H9 (cell line): ENCODE measurements around the gene UNC50. TPM values are rescaled to one million over a fixed set of nuclear protein-coding genes. Genes with fewer than 3 reads are reported as not detected.

Experiments used
- DNase-seq: peaks from one replicate; pipeline ENCODE4 v3.0.0-alpha.2; 2017
- H2AFZ ChIP-seq: one replicate; pipeline ENCODE4 v1.6.1; 2013; ENCODE audit warnings: mild to moderate bottlenecking, low read length, control low read depth, moderate library complexity
- H2AK5ac ChIP-seq: 2 replicates; pipeline ENCODE4 v1.6.1; 2013; ENCODE audit warnings: low read length, control low read depth, mixed read lengths; ENCODE audit not compliant: insufficient read length
- H2BK120ac ChIP-seq: one replicate; pipeline ENCODE4 v1.6.1; 2013; ENCODE audit warnings: low read depth, mild to moderate bottlenecking, low read length, control low read depth, inconsistent platforms; ENCODE audit not compliant: poor library complexity, severe bottlenecking
- H2BK12ac ChIP-seq: 2 replicates; pipeline ENCODE4 v1.6.1; 2013; ENCODE audit warnings: low read length, control low read depth, mixed read lengths, low read depth; ENCODE audit not compliant: insufficient read length
- H2BK15ac ChIP-seq: 2 replicates; pipeline ENCODE4 v1.6.1; 2013; ENCODE audit warnings: low read depth, low read length, control low read depth
- H2BK20ac ChIP-seq: one replicate; pipeline ENCODE4 v1.6.1; 2013; ENCODE audit warnings: low read depth, mild to moderate bottlenecking, low read length, control low read depth, inconsistent platforms; ENCODE audit not compliant: poor library complexity, severe bottlenecking
- H2BK5ac ChIP-seq: 2 replicates; pipeline ENCODE4 v1.6.1; 2013; ENCODE audit warnings: low read length, control low read depth, mixed read lengths; ENCODE audit not compliant: insufficient read length
- H3K14ac ChIP-seq: 2 replicates; pipeline ENCODE4 v1.6.1; 2013; ENCODE audit warnings: low read length, control low read depth; ENCODE audit not compliant: insufficient read depth
- H3K18ac ChIP-seq: 2 replicates; pipeline ENCODE4 v1.6.1; 2013; ENCODE audit warnings: low read depth, mild to moderate bottlenecking, mixed read lengths, low read length, control low read depth; ENCODE audit not compliant: insufficient read length
- H3K23ac ChIP-seq: 2 replicates; pipeline ENCODE4 v1.6.1; 2013; ENCODE audit warnings: low read length, control low read depth, mixed read lengths, low read depth; ENCODE audit not compliant: insufficient read length
- H3K23me2 ChIP-seq: 2 replicates; pipeline ENCODE4 v1.6.1; 2013; ENCODE audit warnings: low read depth, mild to moderate bottlenecking, mixed read lengths, low read length, control low read depth; ENCODE audit not compliant: insufficient read length, poor library complexity, severe bottlenecking
- H3K27ac ChIP-seq: 2 replicates; pipeline ENCODE4 v1.5.1; 2013; ENCODE audit warnings: low read length, control low read depth, mixed read lengths, low read depth; ENCODE audit not compliant: insufficient read length
- H3K27me3 ChIP-seq: 2 replicates; pipeline ENCODE4 v1.6.1; 2013; ENCODE audit warnings: low read length, control low read depth, inconsistent platforms; ENCODE audit not compliant: insufficient read depth
- H3K4ac ChIP-seq: 2 replicates; pipeline ENCODE4 v1.6.1; 2013; ENCODE audit warnings: low read depth, mild to moderate bottlenecking, control low read depth, inconsistent platforms, low read length, moderate library complexity
- H3K4me1 ChIP-seq: 2 replicates; pipeline ENCODE4 v1.6.1; 2013; ENCODE audit warnings: low read length, control low read depth, inconsistent platforms; ENCODE audit not compliant: insufficient read depth
- H3K4me2 ChIP-seq: 2 replicates; pipeline ENCODE4 v1.6.1; 2013; ENCODE audit warnings: low read length, control low read depth, mixed read lengths; ENCODE audit not compliant: insufficient read length, insufficient read depth
- H3K56ac ChIP-seq: 2 replicates; pipeline ENCODE4 v1.6.1; 2013; ENCODE audit warnings: low read depth, mild to moderate bottlenecking, mixed read lengths, low read length, control low read depth; ENCODE audit not compliant: insufficient read length
- H3K79me1 ChIP-seq: 2 replicates; pipeline ENCODE4 v1.6.1; 2013; ENCODE audit warnings: low read depth, mild to moderate bottlenecking, moderate library complexity, low read length, control low read depth, inconsistent platforms; ENCODE audit not compliant: insufficient read depth, poor library complexity, severe bottlenecking
- H3K79me2 ChIP-seq: 2 replicates; pipeline ENCODE4 v1.6.1; 2013; ENCODE audit warnings: low read length, control low read depth, inconsistent platforms; ENCODE audit not compliant: insufficient read depth
- H3K9ac ChIP-seq: 2 replicates; pipeline ENCODE4 v1.6.1; 2013; ENCODE audit warnings: low read length, control low read depth, mixed read lengths; ENCODE audit not compliant: insufficient read length; ENCODE audit errors: extremely low read depth
- H3K9me3 ChIP-seq: one replicate; pipeline ENCODE4 v1.6.1; 2013; ENCODE audit warnings: low read depth, low read length, inconsistent platforms; ENCODE audit not compliant: control insufficient read depth
- H3T11ph ChIP-seq: one replicate; pipeline ENCODE4 v1.6.1; 2013; ENCODE audit warnings: mild to moderate bottlenecking, low read length, control low read depth, inconsistent platforms
- H4K20me1 ChIP-seq: one replicate; pipeline ENCODE4 v1.6.1; 2013; ENCODE audit not compliant: control insufficient read depth, insufficient read length, insufficient read depth
- H4K5ac ChIP-seq: 2 replicates; pipeline ENCODE4 v1.6.1; 2013; ENCODE audit warnings: low read depth, mild to moderate bottlenecking, mixed read lengths, low read length, control low read depth; ENCODE audit not compliant: insufficient read length
- H4K8ac ChIP-seq: replicated peaks from 2 replicates; pipeline ENCODE4 v1.6.1; 2013; ENCODE audit warnings: low read length, control low read depth, mixed read lengths, low read depth; ENCODE audit not compliant: insufficient read length
- H4K91ac ChIP-seq: 2 replicates; pipeline ENCODE4 v1.6.1; 2013; ENCODE audit warnings: low read depth, mild to moderate bottlenecking, moderate library complexity, mixed read lengths, low read length, control low read depth; ENCODE audit not compliant: insufficient read length
- H3K27ac Mint-ChIP-seq, 3 experiments: 2 replicates in 2 of 3; 3 replicates in 1 of 3; pipeline ENCODE4 v1.8.0; 2020 to 2021; ENCODE audit warnings: mixed read lengths in 3 of 3, mild to moderate bottlenecking in 1 of 3, moderate library complexity in 1 of 3
- H3K27me3 Mint-ChIP-seq: 2 replicates; pipeline ENCODE4 v1.8.0; 2021; ENCODE audit warnings: low read depth, mild to moderate bottlenecking, moderate library complexity, mixed read lengths
- H3K36me3 Mint-ChIP-seq, 3 experiments: 2 replicates in 2 of 3; 3 replicates in 1 of 3; pipeline ENCODE4 v1.8.0; 2020 to 2021; ENCODE audit warnings: low read depth in 3 of 3, mixed read lengths in 3 of 3; ENCODE audit not compliant: insufficient read depth in 1 of 3
- H3K4me1 Mint-ChIP-seq, 2 experiments: 2 replicates each; pipeline ENCODE4 v1.8.0; 2020; ENCODE audit warnings: mixed read lengths in 2 of 2
- H3K4me3 Mint-ChIP-seq, 2 experiments: 2 replicates in 1 of 2; 3 replicates in 1 of 2; pipeline ENCODE4 v1.8.0; 2020 to 2021; ENCODE audit warnings: mild to moderate bottlenecking in 2 of 2, mixed read lengths in 2 of 2, moderate library complexity in 1 of 2
- H3K9me3 Mint-ChIP-seq, 2 experiments: 2 replicates in 1 of 2; 3 replicates in 1 of 2; pipeline ENCODE4 v1.8.0; 2020; ENCODE audit warnings: mild to moderate bottlenecking in 2 of 2, mixed read lengths in 2 of 2, moderate library complexity in 1 of 2
- CTCF ChIP-seq: fragments of 200-600 bp; sonication (generic); conservative IDR thresholded peaks from 3 replicates; pipeline ENCODE4 v1.8.0; 2021; ENCODE audit warnings: antibody characterized with exemption, mild to moderate bottlenecking
- WGBS: extraction: QIAGEN DNeasy Blood & Tissue Kit; methylation state at CpG from one replicate; pipeline ENCODE4 v1.1.7; 2013; ENCODE audit warnings: missing lambda C conversion rate, low lambda C conversion rate, mixed read lengths; ENCODE audit not compliant: insufficient read length; ENCODE audit errors: extremely low coverage; 5-methylcytosine and 5-hydroxymethylcytosine counted together
- total RNA-seq: library from RNA; stranded (reverse); gene quantifications from 2 replicates; pipeline ENCODE4 v1.2.1, GENCODE V29; 2021

The UNC50 gene
- total RNA-seq, 1 experiment from 2014 or later: 35.4 TPM

DNA sequence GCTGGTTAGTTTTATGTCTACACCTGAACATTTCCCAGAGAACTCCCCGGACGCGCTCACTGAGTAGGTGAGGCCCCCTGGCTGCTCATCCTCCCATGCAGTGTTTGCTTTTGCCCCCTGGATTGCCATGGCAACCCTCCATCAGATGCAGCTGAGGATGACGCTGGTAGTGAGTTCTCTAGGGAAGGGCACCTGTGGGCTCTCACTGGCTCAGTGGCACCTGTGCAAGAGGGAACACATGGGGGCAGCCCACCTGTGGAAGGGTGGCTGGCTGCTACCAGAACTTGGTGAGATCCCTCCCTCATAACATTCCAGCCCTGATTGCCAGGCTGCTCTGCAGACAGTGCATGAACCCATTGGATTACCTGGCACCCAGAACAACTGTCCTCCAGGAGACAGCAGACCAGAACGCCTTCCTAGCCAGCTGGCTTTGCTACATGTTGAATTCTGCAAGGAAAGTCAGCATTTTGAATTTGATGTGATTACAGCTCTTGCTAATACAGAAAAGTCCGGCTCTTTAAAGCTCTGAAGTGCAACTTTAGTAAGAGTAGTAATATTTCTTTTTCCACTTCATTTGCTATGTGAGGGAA is 21.7 kb upstream of the UNC50 start:
- H3K9me3 Mint-ChIP-seq: no peaks in the 10 kb centered on the region
- H2BK5ac ChIP-seq: no peak overlapping the region
- no peaks in the 10 kb centered on the region for H3K23me2 ChIP-seq
- no peak overlapping the region for H3K14ac ChIP-seq
- H4K20me1 ChIP-seq: no peaks in the 10 kb centered on the region
- no peak overlapping the region for H2BK20ac ChIP-seq
- no peaks in the 10 kb centered on the region for H3K79me2 ChIP-seq
- no peak for DNase-seq
- H3K27me3 Mint-ChIP-seq: no peaks in the 10 kb centered on the region
- no peaks in the 10 kb centered on the region for H3K79me1 ChIP-seq
- no peak overlapping the region for H3K56ac ChIP-seq
- no peaks in the 10 kb centered on the region for H3K4me1 Mint-ChIP-seq
- no peak overlapping the region for H2BK15ac ChIP-seq
- H3K18ac ChIP-seq: no peak overlapping the region
- no peak overlapping the region for H2BK12ac ChIP-seq
- H3K27ac ChIP-seq: no peak overlapping the region
- H3K27ac Mint-ChIP-seq: peak overlapping the region in 1 of 3 experiments; percentile 81; a peak in 1 of 7 replicates
- H4K91ac ChIP-seq: no peak overlapping the region
- H2AFZ ChIP-seq: no peak overlapping the region
- H3K36me3 Mint-ChIP-seq: peaks cover 0 to 46% (median 18%) of the 10 kb centered on the region in 3 experiments; a peak in 5 of 7 replicates
- no peak overlapping the region for H3K4me3 Mint-ChIP-seq
- no peak overlapping the region for H3K9ac ChIP-seq
- H2BK120ac ChIP-seq: no peak overlapping the region
- H3T11ph ChIP-seq: no peak overlapping the region
- H3K9me3 ChIP-seq: no peaks in the 10 kb centered on the region
- no peak overlapping the region for H3K4me2 ChIP-seq
- no CpG with 5 or more reads among the region's 6 CpGs for WGBS
- H4K8ac ChIP-seq: no peak overlapping the region
- no peaks in the 10 kb centered on the region for H3K27me3 ChIP-seq
- H3K4ac ChIP-seq: no peak overlapping the region
- no peaks in the 10 kb centered on the region for H3K4me1 ChIP-seq
- no peak for TF ChIP-seq CTCF
- H3K23ac ChIP-seq: no peak overlapping the region
- H2AK5ac ChIP-seq: no peak overlapping the region
- no peak overlapping the region for H4K5ac ChIP-seq
